Activated CD8-positive, alpha-beta memory T cell treated with anti-CD3 and anti-CD28 coated beads, Interleukin-2, amount 50 U/mL, for 1 hour (primary cell): ENCODE data around the gene PSEN1.

ENCODE experiments used
- DNase-seq: peaks from one replicate; pipeline ENCODE4 v3.0.0-alpha.2; 2020; ENCODE audit errors: extremely low read depth

The PSEN1 gene

GRCh38 chr14:73253721-73254120 lies 117.4 kb downstream of the PSEN1 start:
- DNase-seq, result no peak

GRCh38 chr14:73254247-73255004 lies 118.1 kb downstream of the PSEN1 start:
- no peak for DNase-seq

GRCh38 chr14:73255005-73255400 lies 118.7 kb downstream of the PSEN1 start:
- DNase-seq, result no peak

- DNase-seq, result no peak
These were observed 119.5 kb downstream of the PSEN1 start for GRCh38 chr14:73255693-73256225.

GRCh38 chr14:73258076-73258475 lies 121.8 kb downstream of the PSEN1 start:
- DNase-seq, result no peak

GRCh38 chr14:73258845-73259611 lies 122.7 kb downstream of the PSEN1 start:
- DNase-seq, result no peak

GRCh38 chr14:73259837-73260236 lies 123.5 kb downstream of the PSEN1 start:
- no peak for DNase-seq

GRCh38 chr14:73260574-73260973 lies 124.3 kb downstream of the PSEN1 start:
- no peak for DNase-seq

- DNase-seq, result no peak
These were observed 124.8 kb downstream of the PSEN1 start for GRCh38 chr14:73261075-73261474.

- no peak for DNase-seq
These were observed 125.5 kb downstream of the PSEN1 start for GRCh38 chr14:73261520-73262426.

GRCh38 chr14:73262427-73263183 lies 126.3 kb downstream of the PSEN1 start:
- DNase-seq, result no peak

- DNase-seq, result no peak
These were observed 127.3 kb downstream of the PSEN1 start for GRCh38 chr14:73263606-73264005.

- DNase-seq, result no peak
These were observed 128.0 kb downstream of the PSEN1 start for GRCh38 chr14:73264080-73264884.

GRCh38 chr14:73264885-73265720 lies 128.8 kb downstream of the PSEN1 start:
- no peak for DNase-seq

GRCh38 chr14:73265721-73266046 lies 129.4 kb downstream of the PSEN1 start:
- DNase-seq, result no peak

- no peak for DNase-seq
These were observed 130.0 kb downstream of the PSEN1 start for GRCh38 chr14:73266317-73266716.

- DNase-seq, result no peak
These were observed 131.2 kb downstream of the PSEN1 start for GRCh38 chr14:73267474-73267873.

GRCh38 chr14:73269729-73270531 lies 133.6 kb downstream of the PSEN1 start:
- no peak for DNase-seq

- DNase-seq, result no peak
These were observed 136.1 kb downstream of the PSEN1 start for GRCh38 chr14:73272393-73272792.
